ENCODE measurements around the gene MLX.

- TF ChIP-seq ZNF274 (IDR thresholded peaks at IDR 0.05; ENCODE audit: low read depth, low read length) (no peak), SUZ12 (IDR thresholded peaks at IDR 0.05; ENCODE audit: extremely low read depth, insufficient read depth, insufficient read length) (no peak)
Measured at GRCh38 chr17:42521666-42522262, 45.1 kb upstream of the MLX start.

All from NT2/D1 (cell line).